Liver (tissue), 9 donors: ENCODE measurements around the gene TMIE. TPM values are rescaled to one million over a fixed set of nuclear protein-coding genes. Genes with fewer than 3 reads are reported as not detected.

Experiments used
- DNase-seq: peaks from one replicate; pipeline ENCODE4 v3.0.0-alpha.2; 2017; ENCODE audit warnings: low spot score
- H3K27ac ChIP-seq, 2 donors: one replicate each; pipeline ENCODE4 v1.7.0; 2013; ENCODE audit warnings: inconsistent platforms in 2 of 2, low read length in 2 of 2, control low read depth in 1 of 2, low read depth in 1 of 2, mild to moderate bottlenecking in 1 of 2
- H3K27me3 ChIP-seq, 4 donors: one replicate each; pipeline versions ENCODE4 v1.6.1 to v1.7.0; 2013; ENCODE audit warnings: low read length in 3 of 4, inconsistent platforms in 1 of 4, mild to moderate bottlenecking in 1 of 4, moderate library complexity in 1 of 4; ENCODE audit not compliant: control insufficient read depth in 4 of 4, insufficient read depth in 4 of 4
- H3K36me3 ChIP-seq, 4 donors: one replicate each; pipeline versions ENCODE4 v1.6.1 to v1.7.0; 2013; ENCODE audit warnings: low read length in 3 of 4, mild to moderate bottlenecking in 3 of 4, low read depth in 1 of 4, moderate library complexity in 1 of 4; ENCODE audit not compliant: control insufficient read depth in 4 of 4, insufficient read depth in 3 of 4
- H3K4me1 ChIP-seq, 4 donors: one replicate each; pipeline versions ENCODE4 v1.6.1 to v1.7.0; 2013; ENCODE audit warnings: low read length in 3 of 4, mild to moderate bottlenecking in 3 of 4, moderate library complexity in 1 of 4; ENCODE audit not compliant: control insufficient read depth in 4 of 4, insufficient read depth in 4 of 4
- H3K4me3 ChIP-seq, 3 donors: one replicate each; pipeline versions ENCODE4 v1.6.1 to v1.7.0; 2013; ENCODE audit warnings: low read length in 3 of 3, control low read depth in 1 of 3, low read depth in 1 of 3, mild to moderate bottlenecking in 1 of 3
- H3K9ac ChIP-seq, 2 donors: one replicate each; pipeline ENCODE4 v1.7.0; 2013; ENCODE audit warnings: low read length in 2 of 2, mild to moderate bottlenecking in 2 of 2, moderate library complexity in 2 of 2, control low read depth in 1 of 2, low read depth in 1 of 2
- H3K9me3 ChIP-seq, 4 donors: one replicate each; pipeline versions ENCODE4 v1.6.1 to v1.7.0; 2013; ENCODE audit warnings: low read length in 3 of 4; ENCODE audit not compliant: control insufficient read depth in 4 of 4
- EGR1 ChIP-seq, 2 donors: IDR thresholded peaks; 2 replicates each; pipeline ENCODE4 v1.6.1; 2016 to 2018; ENCODE audit warnings: antibody characterized with exemption in 2 of 2, low read depth in 2 of 2
- FOXA1 ChIP-seq: IDR thresholded peaks from 2 replicates; pipeline ENCODE4 v1.6.1; 2016; ENCODE audit warnings: antibody characterized with exemption
- FOXA2 ChIP-seq: IDR thresholded peaks from 2 replicates; pipeline ENCODE4 v1.6.1; 2016; ENCODE audit warnings: antibody characterized with exemption
- HNF4A ChIP-seq, 2 donors: conservative IDR thresholded peaks; 2 replicates each; pipeline ENCODE4 v1.6.1; 2016; ENCODE audit warnings: antibody characterized with exemption in 2 of 2, mild to moderate bottlenecking in 2 of 2
- HNF4G ChIP-seq: IDR thresholded peaks from 2 replicates; pipeline ENCODE4 v1.6.1; 2016; ENCODE audit warnings: antibody characterized with exemption
- JUND ChIP-seq, 2 donors: IDR thresholded peaks; 2 replicates each; pipeline ENCODE4 v1.6.1; 2016; ENCODE audit warnings: antibody characterized with exemption in 2 of 2
- NR2F2 ChIP-seq: IDR thresholded peaks from 2 replicates; pipeline ENCODE4 v1.6.1; 2016; ENCODE audit warnings: antibody characterized with exemption
- RAD21 ChIP-seq, 2 donors: IDR thresholded peaks; 2 replicates each; pipeline ENCODE4 v1.6.1; 2016; ENCODE audit warnings: antibody characterized with exemption in 2 of 2, mild to moderate bottlenecking in 2 of 2
- RXRA ChIP-seq, 2 donors: IDR thresholded peaks; 2 replicates each; pipeline ENCODE4 v1.6.1; 2017 to 2018; ENCODE audit warnings: antibody characterized with exemption in 2 of 2, mild to moderate bottlenecking in 1 of 2
- TAF1 ChIP-seq: conservative IDR thresholded peaks from 2 replicates; pipeline ENCODE4 v1.6.1; 2016; ENCODE audit warnings: antibody characterized with exemption, mild to moderate bottlenecking
- YY1 ChIP-seq: IDR thresholded peaks from 2 replicates; pipeline ENCODE4 v1.6.1; 2016; ENCODE audit warnings: antibody characterized with exemption, mild to moderate bottlenecking
- WGBS: extraction: QIAGEN DNeasy Blood & Tissue Kit; methylation state at CpG from one replicate; pipeline ENCODE4 v1.1.7; 2013; 5-methylcytosine and 5-hydroxymethylcytosine counted together
- polyA plus RNA-seq, 2 donors: library from polyadenylated mRNA; stranded (reverse) in 1 of 2; unstranded in 1 of 2; fragments of 200-250 nt in 1 of 2; fragments of >200 nt in 1 of 2; fragmentation: Nextera tagmentation in 1 of 2; extraction: Ambion mirVana in 1 of 2; gene quantifications; one replicate each; pipeline versions ENCODE4 v1.2.1 to v1.2.3, GENCODE V29; 2013 to 2015
- total RNA-seq, 2 donors: library from RNA; depleted of rRNA; stranded (reverse); fragments of >200 nt; gene quantifications; one replicate each; pipeline ENCODE4 v1.2.3, GENCODE V29; 2014
- TF ChIP-seq, protein P1 (sequence below): fragments of 150-350 bp; IDR thresholded peaks from 2 replicates; pipeline ENCODE4 v1.5.1; 2017; ENCODE audit warnings: improper control_type of control experiment, low read depth, low read length; ENCODE audit not compliant: missing input control
- TF ChIP-seq, protein P2 (sequence below): IDR thresholded peaks from 2 replicates; pipeline ENCODE4 v1.6.1; 2016; ENCODE audit warnings: antibody characterized with exemption
- TF ChIP-seq, protein P3 (sequence below): IDR thresholded peaks from 2 replicates; pipeline ENCODE4 v1.6.1; 2016; ENCODE audit warnings: antibody characterized with exemption, mild to moderate bottlenecking
- donor health status: healthy.
- donor health status: healthy.
- donor health status: healthy.
- donor health status: healthy.
- donor health status: healthy.

TMIE gene
- total and polyA plus RNA-seq, 4 donors = 0.13 to 0.26 (median 0.15) TPM

DNA sequence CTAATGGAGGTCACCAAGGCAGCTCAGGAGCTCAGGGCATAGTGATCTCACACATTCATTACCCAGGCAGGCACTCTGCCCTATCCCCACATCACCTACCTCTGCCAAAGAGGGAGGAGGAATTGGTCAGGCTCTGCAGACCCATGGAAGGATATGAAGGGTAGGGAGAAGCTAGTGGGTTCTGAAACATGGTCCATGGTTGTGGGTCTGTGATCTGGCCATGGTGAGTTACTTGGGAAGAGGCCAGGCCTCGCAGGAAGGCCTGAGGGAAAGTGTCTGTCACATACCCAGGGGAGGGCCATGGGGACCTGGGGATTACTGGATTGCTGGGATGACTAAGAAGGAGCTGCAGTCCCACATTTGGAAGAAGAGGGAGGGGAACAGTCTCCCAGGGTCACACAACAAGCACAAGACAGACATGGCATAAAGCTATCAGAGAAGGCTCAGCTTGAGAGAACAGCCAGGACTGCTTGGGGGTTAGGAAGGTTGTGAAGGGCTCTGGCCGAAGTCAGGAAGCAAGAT is 17.9 kb downstream of the TMIE start (continued):
- TF ChIP-seq EGR1 (IDR thresholded peaks at IDR 0.05; ENCODE audit: low read depth in 2 of 2) = no peak

DNA sequence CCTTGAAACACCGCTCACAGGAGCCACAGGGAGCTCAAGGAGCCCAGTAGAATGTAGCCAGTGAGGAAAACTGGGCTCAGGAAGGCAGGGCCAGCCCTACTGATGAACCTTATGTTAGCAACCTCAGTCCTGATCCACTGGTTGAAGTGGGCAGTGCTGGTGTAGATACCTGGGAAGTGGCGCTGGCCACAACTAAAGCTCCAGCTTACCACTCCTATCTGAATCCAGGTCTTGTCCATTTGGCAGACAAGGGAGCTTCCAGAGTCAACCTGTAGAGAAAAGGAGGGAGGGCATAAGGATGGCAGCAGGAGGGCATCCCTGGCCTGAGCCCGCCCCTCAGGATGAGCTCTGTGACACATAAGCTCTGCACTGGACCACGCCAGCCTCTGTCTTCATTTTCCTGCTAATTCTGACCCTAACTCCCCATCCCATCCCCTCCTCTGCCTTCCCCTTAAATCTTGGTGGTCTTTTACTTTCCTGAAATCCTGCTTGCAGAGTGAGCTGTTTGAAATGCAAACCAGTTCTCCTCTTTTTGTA is 18.6 kb downstream of the TMIE start:
- TF ChIP-seq RXRA (IDR thresholded peaks at IDR 0.05) (no peak), HNF4G (no peak)
- Histone ChIP-seq H3K9me3 (no peaks in the 10 kb centered on the region), H3K27me3 (no peaks in the 10 kb centered on the region), H3K4me3 (no peak overlapping the region), H3K36me3 (no peaks in the 10 kb centered on the region), H3K27ac (no peak overlapping the region), H3K4me1 (no peaks in the 10 kb centered on the region), H3K9ac (no peak overlapping the region)
- DNase-seq = no peak
- WGBS = 81% methylated on average over 4 of the region's 4 CpGs

DNA sequence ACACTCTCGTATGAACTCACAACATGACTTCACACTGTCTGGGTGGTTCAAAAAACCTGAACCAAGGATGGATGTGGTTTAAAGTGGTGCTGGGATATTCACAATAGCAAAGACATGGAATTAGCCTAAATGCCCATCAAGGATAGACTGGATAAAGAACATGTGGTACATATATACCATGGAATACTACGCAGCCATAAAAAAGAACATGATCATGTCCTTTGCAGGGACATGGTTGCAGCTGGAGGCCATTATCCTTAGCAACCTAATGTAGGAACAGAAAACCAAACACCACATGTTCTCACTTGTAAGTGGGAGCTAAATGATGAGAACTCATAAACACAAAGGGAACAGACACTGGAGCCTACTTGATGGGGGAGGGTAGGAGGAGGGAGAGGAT is 19.8 kb downstream of the TMIE start:
- Histone ChIP-seq H3K27me3 (no peaks in the 10 kb centered on the region), H3K9me3 (no peaks in the 10 kb centered on the region), H3K4me1 (no peaks in the 10 kb centered on the region), H3K27ac (no peak overlapping the region), H3K9ac (no peak overlapping the region), H3K36me3 (no peaks in the 10 kb centered on the region), H3K4me3 (no peak overlapping the region)
- WGBS = 69% methylated on average over 2 of the region's 2 CpGs
- no peak for DNase-seq
- TF ChIP-seq, protein P1, sequence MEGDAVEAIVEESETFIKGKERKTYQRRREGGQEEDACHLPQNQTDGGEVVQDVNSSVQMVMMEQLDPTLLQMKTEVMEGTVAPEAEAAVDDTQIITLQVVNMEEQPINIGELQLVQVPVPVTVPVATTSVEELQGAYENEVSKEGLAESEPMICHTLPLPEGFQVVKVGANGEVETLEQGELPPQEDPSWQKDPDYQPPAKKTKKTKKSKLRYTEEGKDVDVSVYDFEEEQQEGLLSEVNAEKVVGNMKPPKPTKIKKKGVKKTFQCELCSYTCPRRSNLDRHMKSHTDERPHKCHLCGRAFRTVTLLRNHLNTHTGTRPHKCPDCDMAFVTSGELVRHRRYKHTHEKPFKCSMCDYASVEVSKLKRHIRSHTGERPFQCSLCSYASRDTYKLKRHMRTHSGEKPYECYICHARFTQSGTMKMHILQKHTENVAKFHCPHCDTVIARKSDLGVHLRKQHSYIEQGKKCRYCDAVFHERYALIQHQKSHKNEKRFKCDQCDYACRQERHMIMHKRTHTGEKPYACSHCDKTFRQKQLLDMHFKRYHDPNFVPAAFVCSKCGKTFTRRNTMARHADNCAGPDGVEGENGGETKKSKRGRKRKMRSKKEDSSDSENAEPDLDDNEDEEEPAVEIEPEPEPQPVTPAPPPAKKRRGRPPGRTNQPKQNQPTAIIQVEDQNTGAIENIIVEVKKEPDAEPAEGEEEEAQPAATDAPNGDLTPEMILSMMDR = no peak
- TF ChIP-seq, protein P2, sequence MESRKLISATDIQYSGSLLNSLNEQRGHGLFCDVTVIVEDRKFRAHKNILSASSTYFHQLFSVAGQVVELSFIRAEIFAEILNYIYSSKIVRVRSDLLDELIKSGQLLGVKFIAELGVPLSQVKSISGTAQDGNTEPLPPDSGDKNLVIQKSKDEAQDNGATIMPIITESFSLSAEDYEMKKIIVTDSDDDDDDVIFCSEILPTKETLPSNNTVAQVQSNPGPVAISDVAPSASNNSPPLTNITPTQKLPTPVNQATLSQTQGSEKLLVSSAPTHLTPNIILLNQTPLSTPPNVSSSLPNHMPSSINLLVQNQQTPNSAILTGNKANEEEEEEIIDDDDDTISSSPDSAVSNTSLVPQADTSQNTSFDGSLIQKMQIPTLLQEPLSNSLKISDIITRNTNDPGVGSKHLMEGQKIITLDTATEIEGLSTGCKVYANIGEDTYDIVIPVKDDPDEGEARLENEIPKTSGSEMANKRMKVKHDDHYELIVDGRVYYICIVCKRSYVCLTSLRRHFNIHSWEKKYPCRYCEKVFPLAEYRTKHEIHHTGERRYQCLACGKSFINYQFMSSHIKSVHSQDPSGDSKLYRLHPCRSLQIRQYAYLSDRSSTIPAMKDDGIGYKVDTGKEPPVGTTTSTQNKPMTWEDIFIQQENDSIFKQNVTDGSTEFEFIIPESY = no peak
- TF ChIP-seq RXRA (IDR thresholded peaks at IDR 0.05) (no peak), FOXA1 (no peak), TAF1 (no peak), HNF4G (no peak), NR2F2 (no peak), HNF4A (conservative IDR thresholded peaks at IDR 0.05) (no peak), YY1 (no peak), RAD21 (IDR thresholded peaks at IDR 0.05) (no peak), FOXA2 (no peak), JUND (IDR thresholded peaks at IDR 0.05) (no peak), EGR1 (IDR thresholded peaks at IDR 0.05; ENCODE audit: low read depth in 2 of 2) (no peak)
- TF ChIP-seq, protein P3, sequence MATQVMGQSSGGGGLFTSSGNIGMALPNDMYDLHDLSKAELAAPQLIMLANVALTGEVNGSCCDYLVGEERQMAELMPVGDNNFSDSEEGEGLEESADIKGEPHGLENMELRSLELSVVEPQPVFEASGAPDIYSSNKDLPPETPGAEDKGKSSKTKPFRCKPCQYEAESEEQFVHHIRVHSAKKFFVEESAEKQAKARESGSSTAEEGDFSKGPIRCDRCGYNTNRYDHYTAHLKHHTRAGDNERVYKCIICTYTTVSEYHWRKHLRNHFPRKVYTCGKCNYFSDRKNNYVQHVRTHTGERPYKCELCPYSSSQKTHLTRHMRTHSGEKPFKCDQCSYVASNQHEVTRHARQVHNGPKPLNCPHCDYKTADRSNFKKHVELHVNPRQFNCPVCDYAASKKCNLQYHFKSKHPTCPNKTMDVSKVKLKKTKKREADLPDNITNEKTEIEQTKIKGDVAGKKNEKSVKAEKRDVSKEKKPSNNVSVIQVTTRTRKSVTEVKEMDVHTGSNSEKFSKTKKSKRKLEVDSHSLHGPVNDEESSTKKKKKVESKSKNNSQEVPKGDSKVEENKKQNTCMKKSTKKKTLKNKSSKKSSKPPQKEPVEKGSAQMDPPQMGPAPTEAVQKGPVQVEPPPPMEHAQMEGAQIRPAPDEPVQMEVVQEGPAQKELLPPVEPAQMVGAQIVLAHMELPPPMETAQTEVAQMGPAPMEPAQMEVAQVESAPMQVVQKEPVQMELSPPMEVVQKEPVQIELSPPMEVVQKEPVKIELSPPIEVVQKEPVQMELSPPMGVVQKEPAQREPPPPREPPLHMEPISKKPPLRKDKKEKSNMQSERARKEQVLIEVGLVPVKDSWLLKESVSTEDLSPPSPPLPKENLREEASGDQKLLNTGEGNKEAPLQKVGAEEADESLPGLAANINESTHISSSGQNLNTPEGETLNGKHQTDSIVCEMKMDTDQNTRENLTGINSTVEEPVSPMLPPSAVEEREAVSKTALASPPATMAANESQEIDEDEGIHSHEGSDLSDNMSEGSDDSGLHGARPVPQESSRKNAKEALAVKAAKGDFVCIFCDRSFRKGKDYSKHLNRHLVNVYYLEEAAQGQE = no peak
